ENCODE measurements around the gene RTP2. TPM values are rescaled to one million over a fixed set of nuclear protein-coding genes. Genes with fewer than 3 reads are reported as not detected.

RTP2 gene
- total RNA-seq, 1 experiment from 2014 or later: not detected

GRCh38 chr3:187748050-187748481, 45.7 kb upstream of the RTP2 start:
- Mint-ChIP-seq H3K36me3 (ENCODE audit: insufficient read depth, unreplicated experiment) (peaks cover 21% of the 10 kb centered on the region), H3K4me1 (ENCODE audit: insufficient read depth, unreplicated experiment) (peaks cover 9% of the 10 kb centered on the region), H3K27ac (ENCODE audit: low read depth, unreplicated experiment) (peak overlapping the region; percentile 100), H3K4me3 (ENCODE audit: unreplicated experiment) (no peak overlapping the region), H3K9me3 (ENCODE audit: unreplicated experiment) (no peaks in the 10 kb centered on the region), H3K27me3 (ENCODE audit: insufficient read depth, unreplicated experiment) (no peaks in the 10 kb centered on the region)
- peak; percentile 95 for DNase-seq (ENCODE audit: unreplicated experiment)
- POLR2A ChIA-PET: interaction anchor here (0.6 to 9.2 kb wide), 18 partner anchors 10 to 1204 kb away, joined by 3 to 252 read pairs (median 6); partner anchors contain the start of gene LPP
- no TSS peak for BruUV-seq (replicated peaks)
- intact Hi-C loops (cut with micrococcal nuclease): loop anchor here (1.0 to 10.0 kb wide), 5 partner anchors 169 to 999 kb away; no protein-coding TSS in a partner anchor
- TF ChIP-seq CTCF (IDR thresholded peaks at IDR 0.05; ENCODE audit: unreplicated experiment): peak; percentile 94
- CTCF ChIA-PET: interaction anchor here (0.5 to 6.1 kb wide), 16 partner anchors 16 to 1206 kb away, joined by 3 to 71 read pairs (median 3); no protein-coding TSS in a partner anchor

GRCh38 chr3:187747506-187747905, 45.1 kb upstream of the RTP2 start:
- Mint-ChIP-seq H3K9me3 (ENCODE audit: unreplicated experiment) (no peaks in the 10 kb centered on the region), H3K4me3 (ENCODE audit: unreplicated experiment) (no peak overlapping the region), H3K27me3 (ENCODE audit: insufficient read depth, unreplicated experiment) (no peaks in the 10 kb centered on the region), H3K27ac (ENCODE audit: low read depth, unreplicated experiment) (peak overlapping the region; percentile 100), H3K4me1 (ENCODE audit: insufficient read depth, unreplicated experiment) (peaks cover 9% of the 10 kb centered on the region), H3K36me3 (ENCODE audit: insufficient read depth, unreplicated experiment) (peaks cover 21% of the 10 kb centered on the region)
- intact Hi-C loops (cut with micrococcal nuclease): loop anchor here (5.0 to 10.0 kb wide), 3 partner anchors 437 to 1000 kb away; no protein-coding TSS in a partner anchor
- ChIA-PET CTCF (interaction anchor here (0.5 to 6.1 kb wide), 21 partner anchors 9 to 1207 kb away, joined by 3 to 71 read pairs (median 3); no protein-coding TSS in a partner anchor), POLR2A (interaction anchor here (0.6 to 9.2 kb wide), 21 partner anchors 10 to 1205 kb away, joined by 3 to 252 read pairs (median 5); partner anchors contain the start of gene LPP)
- DNase-seq (ENCODE audit: unreplicated experiment): no peak
- BruUV-seq (replicated peaks): no TSS peak
- no peak for TF ChIP-seq CTCF (IDR thresholded peaks at IDR 0.05; ENCODE audit: unreplicated experiment)

GRCh38 chr3:187746442-187747281, 44.3 kb upstream of the RTP2 start:
- Mint-ChIP-seq H3K36me3 (ENCODE audit: insufficient read depth, unreplicated experiment) (peaks cover 21% of the 10 kb centered on the region), H3K4me1 (ENCODE audit: insufficient read depth, unreplicated experiment) (peaks cover 15% of the 10 kb centered on the region), H3K4me3 (ENCODE audit: unreplicated experiment) (peak overlapping the region; percentile 98), H3K27ac (ENCODE audit: low read depth, unreplicated experiment) (peak overlapping the region; percentile 100), H3K9me3 (ENCODE audit: unreplicated experiment) (no peaks in the 10 kb centered on the region), H3K27me3 (ENCODE audit: insufficient read depth, unreplicated experiment) (no peaks in the 10 kb centered on the region)
- no peak for TF ChIP-seq CTCF (IDR thresholded peaks at IDR 0.05; ENCODE audit: unreplicated experiment)
- ChIA-PET CTCF (interaction anchor here (0.6 to 6.1 kb wide), 22 partner anchors 8 to 1208 kb away, joined by 3 to 71 read pairs (median 4); no protein-coding TSS in a partner anchor), POLR2A (interaction anchor here (0.5 to 9.2 kb wide), 45 partner anchors 9 to 1521 kb away, joined by 3 to 252 read pairs (median 5); partner anchors contain the start of gene LPP)
- DNase-seq (ENCODE audit: unreplicated experiment): peak; percentile 44
- no TSS peak for BruUV-seq (replicated peaks)
- intact Hi-C loops (cut with micrococcal nuclease): loop anchor here (5.0 to 10.0 kb wide), 3 partner anchors 438 to 1001 kb away; no protein-coding TSS in a partner anchor

GRCh38 chr3:187746059-187746441, 43.7 kb upstream of the RTP2 start:
- TSS peak; percentile 98 for BruUV-seq (replicated peaks)
- Mint-ChIP-seq H3K4me1 (ENCODE audit: insufficient read depth, unreplicated experiment) (peaks cover 15% of the 10 kb centered on the region), H3K9me3 (ENCODE audit: unreplicated experiment) (no peaks in the 10 kb centered on the region), H3K27ac (ENCODE audit: low read depth, unreplicated experiment) (peak overlapping the region; percentile 100), H3K27me3 (ENCODE audit: insufficient read depth, unreplicated experiment) (no peaks in the 10 kb centered on the region), H3K4me3 (ENCODE audit: unreplicated experiment) (peak overlapping the region; percentile 98), H3K36me3 (ENCODE audit: insufficient read depth, unreplicated experiment) (peaks cover 26% of the 10 kb centered on the region)
- ChIA-PET CTCF (interaction anchor here (0.5 to 6.1 kb wide), 17 partner anchors 61 to 1387 kb away, joined by 3 to 71 read pairs (median 4); no protein-coding TSS in a partner anchor), POLR2A (interaction anchor here (0.5 to 9.2 kb wide), 75 partner anchors 8 to 1522 kb away, joined by 3 to 252 read pairs (median 4); partner anchors contain the start of gene LPP)
- intact Hi-C loops (cut with micrococcal nuclease): loop anchor here (5.0 to 10.0 kb wide), 3 partner anchors 439 to 1001 kb away; no protein-coding TSS in a partner anchor
- no peak for DNase-seq (ENCODE audit: unreplicated experiment)
- no peak for TF ChIP-seq CTCF (IDR thresholded peaks at IDR 0.05; ENCODE audit: unreplicated experiment)
